D721Med (cell line): Measurements from ENCODE around the gene AK5.

Experiments used
- DNase-seq: peaks from one replicate; pipeline ENCODE4 v3.0.0; 2011; ENCODE audit warnings: low spot score; ENCODE audit not compliant: insufficient read length
- FAIRE-seq: peaks from 2 replicates; lab custom pipeline; 2011; peaks lifted over from hg19 to GRCh38; lab: Jason Lieb, UNC
- CTCF ChIP-seq: IDR thresholded peaks from 2 replicates; pipeline ENCODE4 v1.5.1; 2012; ENCODE audit warnings: mild to moderate bottlenecking, control low read depth; ENCODE audit not compliant: insufficient read depth; ENCODE audit errors: missing control alignments

AK5 gene

GRCh38 chr1:77283701-77284425 lies 2.0 kb downstream of the AK5 start:
- FAIRE-seq (no peak), DNase-seq (no peak)
- no peak for TF ChIP-seq CTCF

GRCh38 chr1:77287535-77287934 lies 5.7 kb downstream of the AK5 start:
- TF ChIP-seq CTCF, result no peak
- FAIRE-seq, result no peak
- no peak for DNase-seq

GRCh38 chr1:77288275-77288674 lies 6.5 kb downstream of the AK5 start:
- DNase-seq (no peak), FAIRE-seq (no peak)
- TF ChIP-seq CTCF, result no peak

GRCh38 chr1:77290576-77290975 lies 8.8 kb downstream of the AK5 start:
- FAIRE-seq, result no peak
- DNase-seq, result no peak
- no peak for TF ChIP-seq CTCF

GRCh38 chr1:77292551-77292950 lies 10.7 kb downstream of the AK5 start:
- FAIRE-seq (no peak), DNase-seq (no peak)
- TF ChIP-seq CTCF, result no peak

GRCh38 chr1:77300566-77300965 lies 18.7 kb downstream of the AK5 start:
- FAIRE-seq, result no peak
- no peak for DNase-seq
- TF ChIP-seq CTCF, result no peak

GRCh38 chr1:77303387-77303786 lies 21.6 kb downstream of the AK5 start:
- no peak for FAIRE-seq
- no peak for DNase-seq
- TF ChIP-seq CTCF, result no peak
